Measurements from ENCODE around the gene GAN.

GAN gene

GRCh38 chr16:81427219-81427618, 112.5 kb downstream of the GAN start:
- Histone ChIP-seq H3K27me3 (ENCODE audit: control insufficient read depth, insufficient read depth, low read length) (no peaks in the 10 kb centered on the region), H3K4me3 (ENCODE audit: low read length) (no peak overlapping the region), H3K9me3 (ENCODE audit: control insufficient read depth, low read length) (no peaks in the 10 kb centered on the region), H3K9ac (ENCODE audit: low read length) (no peak overlapping the region), H3K4me1 (ENCODE audit: control insufficient read depth, insufficient read depth, low read length) (no peaks in the 10 kb centered on the region), H3K36me3 (ENCODE audit: control insufficient read depth, insufficient read depth, low read length) (no peaks in the 10 kb centered on the region)

DNA sequence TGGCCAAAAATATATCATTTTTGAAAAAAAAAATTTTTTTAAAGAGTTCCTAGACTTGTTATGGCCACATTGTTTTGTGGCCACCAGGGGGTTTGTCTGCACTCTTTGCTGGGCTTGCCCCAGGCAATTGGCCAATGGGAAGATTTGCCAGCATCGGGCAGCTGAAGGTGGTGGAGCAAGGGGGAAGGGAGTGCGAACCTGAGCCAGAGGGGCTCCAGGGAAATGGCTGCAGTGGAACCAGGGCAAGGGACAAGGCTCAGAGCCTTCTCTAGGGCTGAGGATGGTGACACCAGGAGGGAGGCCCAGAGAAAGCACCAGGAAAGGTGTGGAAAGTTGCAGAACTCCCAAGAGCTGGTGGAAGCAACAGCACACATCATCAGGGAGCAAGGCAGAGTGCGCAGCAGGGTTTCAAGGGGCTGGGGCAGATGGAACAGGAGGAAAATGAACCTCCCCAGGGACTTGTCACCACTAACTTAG, 114.3 kb downstream of the GAN start:
- Histone ChIP-seq H3K4me1 (ENCODE audit: control insufficient read depth, insufficient read depth, low read length) (no peaks in the 10 kb centered on the region), H3K27me3 (ENCODE audit: control insufficient read depth, insufficient read depth, low read length) (no peaks in the 10 kb centered on the region), H3K9me3 (ENCODE audit: control insufficient read depth, low read length) (no peaks in the 10 kb centered on the region), H3K36me3 (ENCODE audit: control insufficient read depth, insufficient read depth, low read length) (no peaks in the 10 kb centered on the region), H3K4me3 (ENCODE audit: low read length) (no peak overlapping the region), H3K9ac (ENCODE audit: low read length) (no peak overlapping the region)

DNA sequence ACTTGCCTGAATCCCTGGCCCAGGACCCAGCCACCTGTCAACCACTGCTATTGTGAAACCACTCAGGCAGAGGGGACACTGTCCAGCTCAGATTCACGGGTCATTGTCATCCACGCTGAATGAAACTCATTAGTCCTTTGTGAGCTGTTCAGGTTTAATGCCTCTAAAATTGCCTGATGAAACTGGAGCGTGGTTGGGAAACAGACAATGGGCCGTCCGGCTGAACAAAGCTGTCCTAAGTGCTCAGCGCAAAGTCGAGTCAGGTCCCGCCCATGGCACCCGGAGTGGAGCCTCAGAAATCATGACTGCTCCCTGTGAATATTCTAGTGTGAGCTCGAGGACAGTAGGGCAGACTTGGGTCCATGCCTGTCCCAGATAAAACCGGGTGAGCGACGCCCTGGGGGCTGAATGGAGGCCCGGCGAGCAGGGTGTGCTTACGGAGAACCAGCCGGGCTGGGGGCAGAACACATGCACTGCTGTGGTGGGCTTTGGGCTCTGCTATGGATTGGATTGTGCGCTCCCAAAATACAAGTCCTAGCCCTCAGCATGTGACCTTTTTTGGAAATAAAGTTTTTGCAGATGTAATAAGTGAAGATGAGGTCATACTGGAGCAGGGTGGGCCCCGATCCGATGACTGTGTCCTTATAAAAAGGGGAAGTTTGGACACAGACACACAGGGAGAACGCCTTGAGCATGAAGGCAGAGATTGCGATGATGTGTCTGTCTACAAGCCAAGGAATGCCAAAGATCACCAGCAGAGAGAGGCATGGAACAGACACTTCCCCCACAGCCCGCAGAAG, 117.0 kb downstream of the GAN start:
- Histone ChIP-seq H3K4me3 (ENCODE audit: low read length) (no peak overlapping the region), H3K9ac (ENCODE audit: low read length) (no peak overlapping the region), H3K9me3 (ENCODE audit: control insufficient read depth, low read length) (no peaks in the 10 kb centered on the region), H3K36me3 (ENCODE audit: control insufficient read depth, insufficient read depth, low read length) (no peaks in the 10 kb centered on the region), H3K4me1 (ENCODE audit: control insufficient read depth, insufficient read depth, low read length) (no peaks in the 10 kb centered on the region), H3K27me3 (ENCODE audit: control insufficient read depth, insufficient read depth, low read length) (no peaks in the 10 kb centered on the region)

DNA sequence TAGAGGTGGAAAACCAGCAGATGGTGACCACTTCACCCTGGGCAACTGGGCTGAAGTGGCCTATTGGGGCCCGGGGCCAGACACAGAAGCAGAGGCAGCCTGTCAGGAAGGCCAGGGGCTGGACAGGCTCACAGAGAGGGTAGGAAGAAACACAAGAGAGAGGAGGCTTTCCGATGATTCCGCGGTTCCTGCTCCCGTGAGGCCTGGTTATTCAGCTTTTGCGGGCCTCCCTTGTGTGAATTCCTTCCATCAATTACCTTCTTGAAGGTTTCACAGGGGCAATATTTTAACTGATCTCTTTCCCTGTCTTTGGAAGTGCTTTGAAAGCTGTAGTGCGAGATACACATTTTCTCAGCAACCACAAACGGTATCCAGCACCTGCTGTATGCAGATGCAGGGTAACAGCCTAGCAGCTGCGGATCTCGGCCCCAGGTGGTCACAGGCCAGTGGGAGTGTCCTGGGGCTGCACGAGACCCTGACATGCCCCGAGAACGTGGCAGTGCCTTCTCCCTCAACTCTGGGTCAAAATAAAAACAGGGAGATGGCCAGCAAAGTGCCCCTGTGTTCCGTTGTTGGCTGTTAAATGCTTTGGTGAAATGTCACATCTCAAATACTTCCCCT, 118.3 kb downstream of the GAN start:
- Histone ChIP-seq H3K9me3 (ENCODE audit: control insufficient read depth, low read length) (no peaks in the 10 kb centered on the region), H3K27me3 (ENCODE audit: control insufficient read depth, insufficient read depth, low read length) (no peaks in the 10 kb centered on the region), H3K36me3 (ENCODE audit: control insufficient read depth, insufficient read depth, low read length) (no peaks in the 10 kb centered on the region), H3K4me3 (ENCODE audit: low read length) (no peak overlapping the region), H3K9ac (ENCODE audit: low read length) (no peak overlapping the region), H3K4me1 (ENCODE audit: control insufficient read depth, insufficient read depth, low read length) (no peaks in the 10 kb centered on the region)

GRCh38 chr16:81435103-81435502, 120.3 kb downstream of the GAN start:
- no peak overlapping the region for H3K9ac ChIP-seq (ENCODE audit: low read length)
- H3K4me3 ChIP-seq (ENCODE audit: low read length), result no peak overlapping the region
- H3K4me1 ChIP-seq (ENCODE audit: control insufficient read depth, insufficient read depth, low read length), result no peaks in the 10 kb centered on the region
- no peaks in the 10 kb centered on the region for H3K9me3 ChIP-seq (ENCODE audit: control insufficient read depth, low read length)
- no peaks in the 10 kb centered on the region for H3K36me3 ChIP-seq (ENCODE audit: control insufficient read depth, insufficient read depth, low read length)
- H3K27me3 ChIP-seq (ENCODE audit: control insufficient read depth, insufficient read depth, low read length), result no peaks in the 10 kb centered on the region

DNA sequence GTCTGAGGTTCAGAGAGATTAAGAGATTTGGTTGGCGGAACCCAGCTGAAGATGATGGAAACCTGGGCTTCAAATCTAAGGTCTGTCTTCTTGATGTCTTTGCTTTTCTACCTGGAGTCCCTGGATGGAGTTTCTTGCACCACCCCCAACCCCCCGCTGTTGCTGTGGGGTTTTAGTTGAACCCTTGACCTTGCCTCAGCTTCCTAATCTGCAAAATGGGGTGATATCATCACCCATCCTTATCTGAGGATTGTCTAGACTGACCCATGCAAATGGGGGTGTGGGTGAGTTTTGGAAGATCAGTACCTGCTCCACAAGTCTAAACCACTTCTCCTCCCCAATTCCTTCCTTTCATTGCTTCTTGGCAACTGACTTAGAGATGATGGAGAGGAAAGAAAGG, 120.8 kb downstream of the GAN start:
- H3K4me1 ChIP-seq (ENCODE audit: control insufficient read depth, insufficient read depth, low read length), result no peaks in the 10 kb centered on the region
- H3K36me3 ChIP-seq (ENCODE audit: control insufficient read depth, insufficient read depth, low read length), result no peaks in the 10 kb centered on the region
- no peaks in the 10 kb centered on the region for H3K9me3 ChIP-seq (ENCODE audit: control insufficient read depth, low read length)
- H3K4me3 ChIP-seq (ENCODE audit: low read length), result no peak overlapping the region
- H3K27me3 ChIP-seq (ENCODE audit: control insufficient read depth, insufficient read depth, low read length), result no peaks in the 10 kb centered on the region
- H3K9ac ChIP-seq (ENCODE audit: low read length), result no peak overlapping the region

DNA sequence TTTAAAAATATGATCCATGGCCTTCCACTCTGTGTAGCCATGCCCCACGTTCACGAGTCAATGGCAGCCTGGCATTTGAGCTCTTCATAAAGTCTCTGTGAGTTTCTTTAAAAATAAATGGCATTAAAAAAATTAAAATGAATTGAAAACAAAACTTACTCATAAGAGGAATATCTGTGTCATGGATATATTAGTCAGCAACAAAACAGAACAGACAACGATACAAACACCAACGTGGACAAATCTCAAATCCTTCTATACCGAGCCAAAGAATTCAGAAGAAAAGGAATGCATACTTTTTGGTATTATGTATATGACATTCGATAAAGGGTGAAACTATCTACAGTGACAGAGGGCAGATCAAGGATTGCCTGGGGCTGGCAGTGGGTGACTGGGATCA, 121.6 kb downstream of the GAN start:
- no peak overlapping the region for H3K4me3 ChIP-seq (ENCODE audit: low read length)
- H3K27me3 ChIP-seq (ENCODE audit: control insufficient read depth, insufficient read depth, low read length), result no peaks in the 10 kb centered on the region
- H3K9ac ChIP-seq (ENCODE audit: low read length), result no peak overlapping the region
- H3K4me1 ChIP-seq (ENCODE audit: control insufficient read depth, insufficient read depth, low read length), result no peaks in the 10 kb centered on the region
- H3K36me3 ChIP-seq (ENCODE audit: control insufficient read depth, insufficient read depth, low read length), result no peaks in the 10 kb centered on the region
- H3K9me3 ChIP-seq (ENCODE audit: control insufficient read depth, low read length), result no peaks in the 10 kb centered on the region

GRCh38 chr16:81437865-81438264, 123.1 kb downstream of the GAN start:
- Histone ChIP-seq H3K9ac (ENCODE audit: low read length) (no peak overlapping the region), H3K36me3 (ENCODE audit: control insufficient read depth, insufficient read depth, low read length) (no peaks in the 10 kb centered on the region), H3K4me3 (ENCODE audit: low read length) (no peak overlapping the region), H3K4me1 (ENCODE audit: control insufficient read depth, insufficient read depth, low read length) (peaks cover 2% of the 10 kb centered on the region), H3K27me3 (ENCODE audit: control insufficient read depth, insufficient read depth, low read length) (no peaks in the 10 kb centered on the region), H3K9me3 (ENCODE audit: control insufficient read depth, low read length) (no peaks in the 10 kb centered on the region)

Measured in mucosa of stomach (tissue), 1 donor.